ENCODE results near the gene TNNT2.

TNNT2 gene

GRCh38 chr1:201357636-201358348 lies 19.7 kb downstream of the TNNT2 start:
- no peak for DNase-seq (ENCODE audit: low read depth in 1 of 2, low spot score in 1 of 2)

- no peak for DNase-seq (ENCODE audit: low read depth in 1 of 2, low spot score in 1 of 2)
These were observed 20.3 kb downstream of the TNNT2 start for GRCh38 chr1:201357211-201357610.

GRCh38 chr1:201356701-201357100 lies 20.8 kb downstream of the TNNT2 start:
- no peak for DNase-seq (ENCODE audit: low read depth in 1 of 2, low spot score in 1 of 2)

- no peak for DNase-seq (ENCODE audit: low read depth in 1 of 2, low spot score in 1 of 2)
These were observed 21.2 kb downstream of the TNNT2 start for GRCh38 chr1:201356236-201356635.

GRCh38 chr1:201355471-201355870 lies 22.0 kb downstream of the TNNT2 start:
- no peak for DNase-seq (ENCODE audit: low read depth in 1 of 2, low spot score in 1 of 2)

- no peak for DNase-seq (ENCODE audit: low read depth in 1 of 2, low spot score in 1 of 2)
These were observed 22.6 kb downstream of the TNNT2 start for GRCh38 chr1:201354901-201355295.

GRCh38 chr1:201354151-201354900 lies 23.2 kb downstream of the TNNT2 start:
- no peak for DNase-seq (ENCODE audit: low read depth in 1 of 2, low spot score in 1 of 2)

- DNase-seq (ENCODE audit: low read depth in 1 of 2, low spot score in 1 of 2), result no peak
These were observed 24.1 kb downstream of the TNNT2 start for GRCh38 chr1:201353186-201353940.

- no peak for DNase-seq (ENCODE audit: low read depth in 1 of 2, low spot score in 1 of 2)
These were observed 25.9 kb downstream of the TNNT2 start for GRCh38 chr1:201351617-201352016.

GRCh38 chr1:201350884-201351283 lies 26.6 kb downstream of the TNNT2 start:
- no peak for DNase-seq (ENCODE audit: low read depth in 1 of 2, low spot score in 1 of 2)

GRCh38 chr1:201350361-201350725 lies 27.1 kb downstream of the TNNT2 start:
- no peak for DNase-seq (ENCODE audit: low read depth in 1 of 2, low spot score in 1 of 2)

- DNase-seq (ENCODE audit: low read depth in 1 of 2, low spot score in 1 of 2), result no peak
These were observed 28.4 kb downstream of the TNNT2 start for GRCh38 chr1:201349092-201349491.

GRCh38 chr1:201348211-201348566 lies 29.3 kb downstream of the TNNT2 start:
- DNase-seq (ENCODE audit: low read depth in 1 of 2, low spot score in 1 of 2), result no peak

- DNase-seq (ENCODE audit: low read depth in 1 of 2, low spot score in 1 of 2), result no peak
These were observed 29.8 kb downstream of the TNNT2 start for GRCh38 chr1:201347498-201348210.

- no peak for DNase-seq (ENCODE audit: low read depth in 1 of 2, low spot score in 1 of 2)
These were observed 30.5 kb downstream of the TNNT2 start for GRCh38 chr1:201346987-201347386.

GRCh38 chr1:201346337-201346939 lies 31.0 kb downstream of the TNNT2 start:
- no peak for DNase-seq (ENCODE audit: low read depth in 1 of 2, low spot score in 1 of 2)

GRCh38 chr1:201345081-201345355 lies 32.5 kb downstream of the TNNT2 start:
- no peak for DNase-seq (ENCODE audit: low read depth in 1 of 2, low spot score in 1 of 2)

GRCh38 chr1:201344206-201345080 lies 33.0 kb downstream of the TNNT2 start:
- DNase-seq (ENCODE audit: low read depth in 1 of 2, low spot score in 1 of 2), result no peak

- no peak for DNase-seq (ENCODE audit: low read depth in 1 of 2, low spot score in 1 of 2)
These were observed 36.1 kb downstream of the TNNT2 start for GRCh38 chr1:201341377-201341776.

GRCh38 chr1:201336711-201337450 lies 40.6 kb downstream of the TNNT2 start:
- no peak for DNase-seq (ENCODE audit: low read depth in 1 of 2, low spot score in 1 of 2)

All from activated T-helper 1 cell treated with anti-CD3 and anti-CD28 coated beads, Interleukin-2, amount 50 U/mL, for 16 hours (primary cell).